Esophagus (tissue), 2 donors: ENCODE measurements around the gene TBC1D8. TPM values are rescaled to one million over a fixed set of nuclear protein-coding genes. Genes with fewer than 3 reads are reported as not detected.

Experiments
- H3K27ac ChIP-seq, 2 donors: one replicate each; pipeline ENCODE4 v1.5.1; 2013; ENCODE audit warnings: low read depth in 2 of 2, mild to moderate bottlenecking in 2 of 2, inconsistent platforms in 1 of 2, low read length in 1 of 2, moderate library complexity in 1 of 2
- H3K27me3 ChIP-seq, 2 donors: one replicate each; pipeline ENCODE4 v1.6.1; 2013; ENCODE audit warnings: low read length in 2 of 2, control low read depth in 1 of 2, mild to moderate bottlenecking in 1 of 2; ENCODE audit not compliant: insufficient read depth in 2 of 2, control insufficient read depth in 1 of 2
- H3K36me3 ChIP-seq, 2 donors: one replicate each; pipeline ENCODE4 v1.6.1; 2013; ENCODE audit warnings: low read length in 1 of 2; ENCODE audit not compliant: control insufficient read depth in 2 of 2, insufficient read depth in 2 of 2
- H3K4me1 ChIP-seq, 2 donors: one replicate each; pipeline ENCODE4 v1.6.1; 2013; ENCODE audit warnings: low read length in 1 of 2; ENCODE audit not compliant: control insufficient read depth in 2 of 2, insufficient read depth in 2 of 2
- H3K4me3 ChIP-seq, 2 donors: one replicate each; pipeline ENCODE4 v1.5.1; 2013; ENCODE audit warnings: low read length in 2 of 2, mild to moderate bottlenecking in 2 of 2, low read depth in 1 of 2, moderate library complexity in 1 of 2
- H3K9me3 ChIP-seq, 2 donors: one replicate each; pipeline ENCODE4 v1.6.1; 2013; ENCODE audit warnings: mild to moderate bottlenecking in 2 of 2, low read depth in 1 of 2, low read length in 1 of 2, moderate library complexity in 1 of 2; ENCODE audit not compliant: control insufficient read depth in 2 of 2, insufficient read depth in 1 of 2
- WGBS, 2 donors: extraction: QIAGEN DNeasy Blood & Tissue Kit; methylation state at CpG; one replicate each; pipeline ENCODE4 v1.1.7; 2013; 5-methylcytosine and 5-hydroxymethylcytosine counted together
- polyA plus RNA-seq, 2 donors: library from polyadenylated mRNA; stranded (reverse); fragments of 200-250 nt; gene quantifications; one replicate each; pipeline ENCODE4 v1.2.3, GENCODE V29; 2013
- donor health status: healthy with polysubstance abuse.
- donor health status: Bipolar disorder and iron deficiency.

Gene TBC1D8
- polyA plus RNA-seq, 2 donors = 13.3 to 19.4 TPM

DNA sequence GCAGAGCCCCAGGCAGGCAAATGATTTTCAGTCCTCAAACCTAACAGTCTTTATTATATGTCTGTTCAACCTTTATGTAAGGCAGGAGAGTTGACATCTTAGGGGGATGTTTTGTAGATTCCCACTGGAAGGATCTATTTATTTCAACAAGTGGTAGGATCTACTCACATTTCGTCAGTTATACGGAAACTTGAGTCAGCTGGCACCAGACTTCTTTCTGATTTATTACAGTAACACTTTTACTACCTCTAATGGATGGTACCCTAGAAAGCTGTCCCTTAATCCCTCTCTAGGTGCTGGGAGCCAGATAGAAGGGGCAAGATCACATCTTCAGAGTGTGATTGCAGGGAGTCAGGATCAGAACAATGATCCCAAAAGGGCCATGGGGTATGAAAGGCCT, 151.2 kb downstream of the TBC1D8 start:
- Histone ChIP-seq H3K27ac (no peak overlapping the region), H3K4me1 (peaks cover 0 to 5% of the 10 kb centered on the region in 2 donors)
- WGBS, 2 donors = 92 to 94% methylated on average over 2 of the region's 2 CpGs

DNA sequence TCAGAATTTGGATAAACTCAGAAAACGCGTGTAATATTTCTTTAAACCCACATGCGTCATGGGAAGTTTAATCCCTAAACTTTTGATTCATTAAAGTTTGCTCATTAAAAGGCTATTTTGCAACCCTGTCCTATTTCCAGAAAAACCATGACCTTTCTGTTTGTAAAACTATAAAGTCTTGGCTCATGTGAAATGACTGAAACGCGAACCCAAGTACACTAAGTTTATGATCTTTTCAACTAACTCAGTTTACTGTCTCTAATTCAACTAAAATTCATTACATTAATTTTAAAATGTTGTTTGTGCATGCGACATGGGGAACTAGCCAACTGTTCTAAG, 153.0 kb downstream of the TBC1D8 start:
- WGBS, 2 donors = 74 to 79% methylated on average over 6 of the region's 6 CpGs
- no peaks in the 10 kb centered on the region for H3K9me3 ChIP-seq
- no peak overlapping the region for H3K4me3 ChIP-seq
- peaks cover 0 to 2% of the 10 kb centered on the region in 2 donors for H3K4me1 ChIP-seq
- H3K27ac ChIP-seq = no peak overlapping the region
- H3K36me3 ChIP-seq = peaks cover 0 to 20% of the 10 kb centered on the region in 2 donors
- no peaks in the 10 kb centered on the region for H3K27me3 ChIP-seq

More for the DNA sequence above, 151.2 kb downstream of the TBC1D8 start:
- Histone ChIP-seq H3K9me3 (no peaks in the 10 kb centered on the region), H3K4me3 (no peak overlapping the region), H3K27me3 (no peaks in the 10 kb centered on the region), H3K36me3 (peaks cover under 1 to 17% of the 10 kb centered on the region in 2 donors)

DNA sequence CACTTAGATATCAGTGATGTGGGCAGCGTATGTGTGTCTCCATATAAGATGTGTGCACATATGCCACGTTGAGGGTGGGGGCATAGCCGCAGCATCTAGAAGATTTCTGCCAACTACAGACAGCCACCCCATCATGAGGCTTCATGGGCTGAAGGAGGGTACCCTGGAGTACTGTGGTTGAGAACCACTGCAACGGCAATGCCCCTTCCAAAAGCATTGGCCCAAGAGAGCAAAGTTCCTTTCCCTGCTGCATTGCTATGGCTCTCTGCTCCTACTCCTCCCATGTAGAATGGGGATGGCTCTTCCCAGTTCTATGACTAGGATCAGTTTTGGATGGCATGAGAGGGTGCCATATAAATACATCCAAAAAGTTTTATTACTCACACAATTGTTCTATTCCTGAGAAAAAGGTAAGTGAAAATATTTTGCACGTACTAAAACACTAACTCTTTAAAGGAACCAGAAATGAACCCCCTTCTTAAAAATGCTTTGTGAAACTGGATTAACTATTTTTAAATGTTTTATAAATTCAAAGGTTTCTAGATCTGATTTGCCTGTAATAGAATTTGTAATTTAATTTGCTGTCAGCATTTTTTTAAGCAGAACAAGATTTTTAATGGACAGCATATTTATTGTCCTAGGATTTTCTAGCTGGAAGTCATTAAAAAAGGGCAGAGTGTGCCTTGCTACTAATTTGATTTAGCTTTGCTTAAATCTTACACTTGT, 153.5 kb downstream of the TBC1D8 start:
- Histone ChIP-seq H3K27me3 (no peaks in the 10 kb centered on the region), H3K36me3 (peaks cover 0 to 21% of the 10 kb centered on the region in 2 donors), H3K4me3 (no peak overlapping the region), H3K4me1 (peaks cover 0 to 2% of the 10 kb centered on the region in 2 donors), H3K27ac (no peak overlapping the region), H3K9me3 (no peaks in the 10 kb centered on the region)
- WGBS, 2 donors = 92% methylated on average over 5 of the region's 5 CpGs

DNA sequence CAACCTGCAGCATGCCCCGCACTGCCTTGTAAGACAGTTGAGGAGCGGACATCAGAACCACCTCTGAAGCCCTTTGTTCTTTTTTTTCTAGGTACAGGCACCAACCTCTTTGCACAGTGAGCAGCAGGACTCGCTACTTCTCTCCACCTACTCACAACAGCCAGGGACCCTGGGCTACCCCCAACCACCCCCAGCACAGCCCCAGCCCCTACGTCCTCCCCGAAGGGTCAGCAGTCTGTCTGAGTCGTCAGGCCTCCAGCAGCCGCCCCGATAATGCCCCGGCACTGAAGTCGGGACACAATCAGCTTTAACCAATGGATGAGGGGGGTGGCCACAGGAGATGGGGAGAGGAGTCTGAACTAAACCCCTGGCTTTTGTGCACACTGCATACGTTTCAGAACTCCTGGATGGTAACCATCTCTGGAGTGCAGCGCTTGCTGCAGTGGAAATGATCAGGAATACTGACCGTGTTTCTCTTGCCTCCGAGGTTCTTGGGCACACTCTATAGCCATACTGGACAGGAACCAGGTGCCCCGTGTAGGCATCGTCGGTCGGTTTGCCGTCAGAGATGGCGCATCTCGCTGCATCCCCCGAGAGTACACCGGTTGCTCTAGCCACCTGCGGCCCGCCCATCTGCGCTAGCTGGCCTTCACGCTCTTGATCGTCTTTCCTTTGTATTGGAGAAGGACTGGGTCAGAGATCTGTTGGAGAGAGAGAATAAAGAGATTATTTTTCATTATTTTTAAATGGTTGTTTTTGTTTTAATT, 155.7 kb downstream of the TBC1D8 start:
- H3K27me3 ChIP-seq = no peaks in the 10 kb centered on the region
- 93 to 96% methylated on average over 28 of the region's 28 CpGs for WGBS, 2 donors
- H3K4me1 ChIP-seq = no peaks in the 10 kb centered on the region
- H3K9me3 ChIP-seq = no peaks in the 10 kb centered on the region
- H3K4me3 ChIP-seq = no peak overlapping the region
- H3K27ac ChIP-seq = no peak overlapping the region
- H3K36me3 ChIP-seq = peaks cover 0 to 27% of the 10 kb centered on the region in 2 donors

DNA sequence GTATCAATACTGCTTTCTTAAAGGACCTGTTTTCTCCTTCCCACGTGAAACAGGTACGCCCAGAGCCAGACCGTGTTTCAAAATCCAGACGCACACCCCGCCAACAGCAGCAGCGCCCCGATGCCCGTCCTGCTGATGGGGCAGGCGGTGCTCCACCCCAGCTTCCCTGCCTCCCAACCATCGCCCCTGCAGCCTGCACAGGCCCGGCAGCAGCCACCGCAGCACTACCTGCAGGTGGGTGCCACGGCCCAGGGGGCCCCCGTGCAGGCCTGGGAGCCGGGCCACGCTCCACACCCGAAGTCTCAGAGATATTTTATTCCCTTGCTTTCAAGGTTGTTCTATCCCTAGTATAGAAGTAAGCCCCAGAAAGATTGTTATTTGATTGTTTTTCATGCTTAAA, 157.9 kb downstream of the TBC1D8 start:
- no peaks in the 10 kb centered on the region for H3K9me3 ChIP-seq
- H3K4me1 ChIP-seq = no peaks in the 10 kb centered on the region
- H3K27ac ChIP-seq = no peak overlapping the region
- H3K4me3 ChIP-seq = no peak overlapping the region
- 89 to 94% methylated on average over 17 of the region's 17 CpGs for WGBS, 2 donors
- peaks cover 0 to 29% of the 10 kb centered on the region in 2 donors for H3K36me3 ChIP-seq
- no peaks in the 10 kb centered on the region for H3K27me3 ChIP-seq

DNA sequence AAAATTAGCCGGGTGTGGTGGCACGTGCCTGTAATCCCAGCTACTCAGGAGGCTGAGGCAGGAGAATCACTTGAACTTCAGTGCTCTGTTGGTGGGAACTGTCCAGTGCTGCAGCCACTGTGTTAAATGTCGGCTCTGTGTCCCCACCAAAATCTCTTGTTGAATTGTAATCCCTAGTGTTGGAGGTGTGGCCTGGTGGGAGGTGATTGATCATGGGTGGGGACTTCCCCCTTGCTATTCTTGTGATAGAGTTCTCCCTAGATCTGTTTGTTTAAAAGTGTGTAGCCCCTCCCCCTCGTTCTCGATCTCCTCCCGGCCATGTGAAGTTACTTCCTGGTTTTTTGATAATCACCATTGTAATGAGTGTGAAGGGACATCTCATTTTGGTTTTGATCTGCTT, 158.9 kb downstream of the TBC1D8 start:
- Histone ChIP-seq H3K9me3 (no peaks in the 10 kb centered on the region), H3K36me3 (peaks cover 0 to 37% of the 10 kb centered on the region in 2 donors), H3K4me1 (no peaks in the 10 kb centered on the region), H3K27me3 (no peaks in the 10 kb centered on the region), H3K27ac (no peak overlapping the region), H3K4me3 (no peak overlapping the region)
- WGBS, 2 donors = 82 to 83% methylated on average over 6 of the region's 6 CpGs

DNA sequence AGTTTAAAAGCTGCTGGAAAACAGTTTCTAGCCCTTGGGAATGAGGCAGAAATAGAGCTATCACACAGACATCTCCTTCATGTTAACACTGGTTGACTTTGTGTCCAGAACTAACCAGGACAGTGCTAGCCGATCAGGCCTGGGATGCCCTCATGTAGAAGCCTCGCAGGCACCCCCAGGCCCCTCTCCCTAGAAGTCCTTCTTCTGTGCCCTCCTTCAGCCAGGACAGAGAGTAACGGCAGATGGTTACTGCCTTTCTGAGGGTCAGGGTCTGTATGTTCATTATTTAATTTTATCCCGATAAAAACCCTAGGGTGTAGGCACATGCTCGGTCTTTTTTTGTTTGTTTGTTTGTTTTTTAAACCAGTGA, 159.8 kb downstream of the TBC1D8 start:
- Histone ChIP-seq H3K27ac (no peak overlapping the region), H3K9me3 (no peaks in the 10 kb centered on the region), H3K4me1 (no peaks in the 10 kb centered on the region), H3K27me3 (no peaks in the 10 kb centered on the region), H3K36me3 (peaks cover 0 to 37% of the 10 kb centered on the region in 2 donors), H3K4me3 (no peak overlapping the region)
- 89% methylated on average over 5 of the region's 5 CpGs for WGBS, 2 donors

DNA sequence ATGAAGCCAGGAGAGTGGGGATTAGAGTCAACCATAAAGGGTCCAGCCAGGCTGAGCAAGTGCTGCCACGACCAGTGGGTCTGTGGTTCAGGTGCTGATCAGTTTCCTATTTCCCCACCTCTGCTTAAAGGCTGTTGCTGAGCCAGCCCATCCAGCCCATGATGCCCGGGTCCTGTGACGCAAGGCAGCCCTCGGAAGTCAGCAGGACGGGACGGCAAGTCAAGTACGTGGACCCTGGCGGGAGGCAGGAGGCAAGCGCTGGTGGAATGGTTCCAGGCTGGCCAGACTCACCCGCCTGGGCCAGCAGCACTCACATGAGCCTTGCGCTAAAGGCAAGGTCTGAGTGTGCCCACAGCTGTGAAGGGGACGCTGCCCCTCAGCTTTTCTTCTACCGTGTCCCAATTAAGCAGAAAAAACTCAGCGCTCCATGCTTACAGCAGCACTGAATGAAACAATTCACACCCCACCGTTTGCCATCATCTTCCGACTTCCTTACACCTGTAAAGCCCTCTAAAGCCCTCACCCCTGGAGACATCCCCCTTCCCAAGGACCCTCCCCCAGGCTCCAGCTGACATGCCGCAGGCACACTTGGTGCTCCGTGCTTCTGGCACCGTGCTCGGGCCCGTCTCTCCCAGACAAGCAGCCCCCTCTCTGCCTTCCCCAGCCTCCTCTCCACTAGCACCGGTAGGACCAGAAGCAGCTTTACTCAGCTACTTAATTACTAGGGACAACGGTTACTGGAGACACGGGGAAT, 160.4 kb downstream of the TBC1D8 start:
- Histone ChIP-seq H3K4me1 (no peaks in the 10 kb centered on the region), H3K4me3 (no peak overlapping the region), H3K27ac (no peak overlapping the region), H3K27me3 (no peaks in the 10 kb centered on the region), H3K36me3 (peaks cover 0 to 37% of the 10 kb centered on the region in 2 donors), H3K9me3 (no peaks in the 10 kb centered on the region)
- WGBS, 2 donors = 86 to 88% methylated on average over 24 of the region's 24 CpGs

DNA sequence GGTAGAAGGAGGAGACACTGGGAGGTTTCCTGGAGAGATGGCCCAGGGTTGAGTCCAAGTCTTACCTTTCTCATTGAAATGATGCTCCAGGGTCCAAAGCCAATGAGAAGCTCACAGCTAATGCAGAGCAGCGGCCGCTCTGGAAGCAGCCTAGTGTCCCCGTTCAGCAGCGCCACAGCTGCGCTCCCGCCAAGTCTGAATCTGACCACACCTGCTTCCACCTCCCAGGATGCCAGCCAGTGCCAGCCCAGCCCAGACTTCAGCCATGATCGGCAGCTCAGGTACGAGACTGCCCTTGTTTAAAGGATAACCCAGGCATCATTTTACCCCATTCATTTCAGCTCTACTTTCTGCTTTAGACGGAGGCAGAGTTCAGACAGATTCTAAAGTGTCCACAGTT, 161.0 kb downstream of the TBC1D8 start:
- H3K36me3 ChIP-seq = peaks cover 0 to 33% of the 10 kb centered on the region in 2 donors

More for the DNA sequence above, 161.0 kb downstream of the TBC1D8 start:
- no peak overlapping the region for H3K27ac ChIP-seq
- no peak overlapping the region for H3K4me3 ChIP-seq
- H3K4me1 ChIP-seq = no peaks in the 10 kb centered on the region
- no peaks in the 10 kb centered on the region for H3K9me3 ChIP-seq
- H3K27me3 ChIP-seq = no peaks in the 10 kb centered on the region
- WGBS, 2 donors = 87 to 91% methylated on average over 9 of the region's 9 CpGs
